DMS 273 (cell line): ENCODE results near the gene ZFR.
A peak's percentile ranks its signal among the peaks of the same experiment; 100 is the strongest.

ENCODE experiments used
- DNase-seq: peaks from one replicate; lab custom pipeline; 2025; ENCODE audit not compliant: unreplicated experiment; lab: John Stamatoyannopoulos, UW

ZFR gene

DNA sequence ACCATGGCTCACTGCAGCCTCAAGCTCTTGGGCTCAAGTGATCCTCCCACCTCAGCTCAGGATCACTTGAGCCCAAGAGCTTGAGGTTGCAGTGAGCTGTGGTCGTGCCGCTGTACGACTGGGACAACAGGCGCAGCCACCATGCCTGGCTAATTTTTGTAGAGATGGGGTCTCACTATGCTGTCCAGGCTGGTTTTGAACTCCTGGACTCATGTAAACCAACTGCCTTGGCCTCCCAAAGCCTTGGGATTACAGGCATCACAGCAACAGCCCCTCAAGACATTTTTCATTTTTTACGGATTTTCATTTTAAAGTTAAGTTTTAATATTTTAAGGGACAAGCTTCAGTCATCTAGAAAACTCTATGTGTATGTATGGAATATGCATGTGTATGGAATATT lies 78.9 kb downstream of the ZFR start:
- DNase-seq = no peak

DNA sequence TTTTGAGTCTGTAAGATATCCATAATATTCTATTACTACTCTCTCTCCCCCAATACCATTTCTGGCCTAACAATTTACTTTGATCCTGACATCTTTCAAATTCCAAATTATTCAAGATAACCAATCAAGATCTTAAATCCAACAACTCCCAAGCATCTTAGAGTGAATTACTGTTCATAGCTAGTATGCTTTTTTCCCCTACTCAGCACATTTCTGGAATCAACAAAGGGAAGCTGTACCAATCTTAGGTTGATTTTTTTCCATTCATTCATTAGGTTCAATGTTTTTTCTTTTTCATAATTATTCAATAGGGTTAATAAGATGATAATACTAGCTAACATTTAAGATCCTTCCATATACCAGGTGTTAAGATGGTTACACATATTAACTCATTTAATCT lies 81.5 kb downstream of the ZFR start:
- no peak for DNase-seq

DNA sequence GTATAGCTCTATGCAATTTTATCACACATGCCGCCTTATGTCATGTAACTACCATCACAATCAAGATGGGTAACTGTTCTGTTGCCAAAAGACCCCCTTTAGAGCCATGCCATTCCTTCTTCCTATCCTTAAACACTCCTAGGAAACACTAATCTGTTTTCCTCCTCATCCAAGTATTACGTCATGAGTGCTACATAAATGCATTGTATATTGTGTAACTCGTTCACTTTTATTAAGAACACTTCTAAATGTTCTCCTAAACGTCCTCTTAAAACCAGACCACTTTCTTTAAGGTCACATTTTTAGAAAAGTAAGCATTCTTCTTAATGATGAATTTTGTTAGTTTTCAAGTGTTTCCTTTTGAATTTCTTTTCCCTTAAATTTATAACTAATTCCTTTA lies 82.0 kb downstream of the ZFR start:
- no peak for DNase-seq

DNA sequence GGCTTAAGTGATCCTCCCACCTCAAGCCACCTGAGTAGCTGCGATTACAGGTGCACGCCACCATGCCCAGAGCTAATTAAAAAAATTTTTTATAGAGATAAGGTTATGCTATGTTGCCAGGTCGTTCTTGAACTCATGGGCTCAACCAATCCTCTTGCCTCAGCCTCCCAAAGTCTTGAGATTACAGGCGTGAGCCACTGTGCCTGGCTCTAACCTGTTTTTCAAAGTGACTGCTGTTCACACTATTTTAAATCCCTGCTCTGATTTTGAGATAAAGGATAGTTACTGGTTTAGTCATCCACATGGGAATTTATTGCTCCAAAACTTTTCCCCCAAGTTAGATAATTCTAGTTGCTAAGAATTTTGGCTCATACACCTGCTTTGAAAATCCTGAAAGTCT lies 83.6 kb downstream of the ZFR start:
- no peak for DNase-seq

DNA sequence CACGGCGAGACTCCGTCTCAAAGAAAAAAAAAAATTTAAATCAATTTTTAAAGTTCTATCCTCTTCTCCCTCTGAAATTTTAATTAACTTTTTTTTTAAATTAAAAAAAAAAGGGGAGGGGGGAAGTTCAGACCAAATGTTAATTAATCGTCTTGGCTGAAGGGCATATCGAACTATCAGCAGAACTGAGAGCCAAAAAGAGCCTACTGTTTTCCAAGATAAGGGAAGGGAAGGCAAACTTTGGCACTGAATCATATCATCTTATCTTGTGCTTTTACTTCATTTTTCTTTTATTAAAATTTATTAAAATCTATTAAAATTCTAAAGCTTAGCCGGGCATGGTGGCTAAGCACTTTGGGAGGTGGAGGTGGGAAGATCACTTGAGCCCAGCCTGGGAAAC lies 85.9 kb downstream of the ZFR start:
- no peak for DNase-seq

DNA sequence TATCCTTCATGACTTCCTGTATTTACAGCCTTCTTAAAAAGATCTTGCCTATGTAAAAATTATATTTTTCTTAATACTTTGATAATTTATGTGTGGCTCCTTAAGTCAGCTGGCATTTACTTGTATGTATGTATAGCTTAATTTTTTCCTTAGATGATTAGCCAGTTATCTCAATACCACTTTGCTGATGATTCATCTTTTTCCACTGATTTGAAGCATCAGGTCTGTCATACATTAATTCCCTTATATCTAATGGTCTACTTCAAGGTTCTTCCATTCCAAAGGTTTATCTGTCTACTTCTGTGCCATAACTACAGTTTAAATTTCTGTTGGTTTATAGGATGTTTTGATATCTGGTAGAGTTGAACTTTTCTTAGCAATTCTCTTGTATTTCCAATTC lies 86.9 kb downstream of the ZFR start:
- DNase-seq = no peak

DNA sequence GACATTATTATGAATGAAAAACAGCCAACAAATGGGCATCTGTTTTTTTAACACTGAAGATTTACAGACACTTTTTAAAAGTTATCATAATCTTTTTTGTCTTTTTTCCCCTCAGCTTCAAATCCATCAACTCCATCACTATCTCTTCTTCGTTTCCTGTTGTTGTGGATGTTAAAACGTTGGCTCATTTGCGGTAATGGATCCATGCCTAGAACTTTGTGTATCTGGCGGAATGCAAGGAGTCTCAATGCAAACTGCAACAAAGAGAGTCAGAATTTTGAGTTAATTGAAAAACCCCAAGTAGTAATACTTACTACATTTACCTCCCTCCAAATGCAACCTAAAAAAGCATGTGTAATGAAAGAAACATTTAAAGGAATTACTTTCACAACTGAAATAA lies 88.9 kb downstream of the ZFR start:
- DNase-seq = no peak

DNA sequence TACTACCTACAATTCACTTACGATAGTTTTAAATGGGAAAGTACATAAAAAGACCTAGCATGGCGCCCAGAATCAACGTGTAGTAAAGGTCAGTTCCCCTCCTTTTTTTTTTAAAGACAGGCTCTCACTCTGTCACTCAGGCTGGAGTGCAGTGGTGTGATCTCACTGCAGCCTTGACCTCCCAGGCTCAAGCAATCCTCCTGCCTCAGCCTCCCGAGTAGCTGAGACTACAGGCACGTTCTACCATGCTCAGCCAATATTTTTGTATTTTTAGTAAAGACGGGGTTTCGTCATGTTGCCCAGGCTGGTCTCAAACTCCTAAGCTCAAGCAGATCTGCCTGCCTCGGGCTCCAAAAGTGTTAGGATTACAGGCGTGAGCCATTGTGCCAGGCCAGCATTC lies 91.1 kb downstream of the ZFR start:
- DNase-seq = no peak

DNA sequence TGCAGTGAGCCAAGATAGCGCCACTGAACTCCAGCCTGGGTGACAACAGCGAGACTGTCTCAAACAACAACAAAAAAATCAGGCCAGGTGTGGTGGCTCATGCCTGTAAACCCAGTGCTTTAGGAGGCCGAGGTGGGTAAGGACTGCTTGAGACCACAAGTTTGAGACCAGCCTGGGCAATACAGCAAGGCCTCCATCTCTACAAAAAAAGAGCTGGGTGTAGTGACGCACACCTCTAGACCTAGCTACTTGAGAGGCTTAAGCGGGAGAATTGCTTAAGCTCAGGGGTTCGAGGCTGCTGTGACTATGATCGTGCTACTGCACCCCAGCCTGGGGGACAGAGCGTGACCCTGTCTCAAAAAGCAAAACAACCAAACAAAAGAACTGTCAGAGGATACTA lies 91.9 kb downstream of the ZFR start:
- no peak for DNase-seq

DNA sequence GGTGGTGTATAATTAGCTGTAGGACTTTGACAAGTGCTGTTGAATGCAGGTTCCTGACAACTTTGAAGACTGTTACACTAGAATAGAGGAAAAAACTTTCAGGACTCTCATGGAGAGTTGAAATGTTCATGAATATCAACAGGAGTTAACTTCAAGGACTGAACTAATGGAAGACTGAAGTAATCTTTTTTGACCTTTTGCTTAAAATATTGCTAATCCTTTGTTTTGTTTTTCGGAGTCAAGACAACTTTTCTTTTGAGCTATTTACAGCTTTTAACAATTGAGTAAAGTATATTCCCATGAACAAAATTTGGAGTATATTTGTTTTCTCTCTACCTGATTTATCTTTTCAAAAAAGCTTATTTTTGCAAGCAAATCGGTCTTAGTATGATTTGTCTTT lies 97.7 kb downstream of the ZFR start:
- DNase-seq = peak; percentile 18

DNA sequence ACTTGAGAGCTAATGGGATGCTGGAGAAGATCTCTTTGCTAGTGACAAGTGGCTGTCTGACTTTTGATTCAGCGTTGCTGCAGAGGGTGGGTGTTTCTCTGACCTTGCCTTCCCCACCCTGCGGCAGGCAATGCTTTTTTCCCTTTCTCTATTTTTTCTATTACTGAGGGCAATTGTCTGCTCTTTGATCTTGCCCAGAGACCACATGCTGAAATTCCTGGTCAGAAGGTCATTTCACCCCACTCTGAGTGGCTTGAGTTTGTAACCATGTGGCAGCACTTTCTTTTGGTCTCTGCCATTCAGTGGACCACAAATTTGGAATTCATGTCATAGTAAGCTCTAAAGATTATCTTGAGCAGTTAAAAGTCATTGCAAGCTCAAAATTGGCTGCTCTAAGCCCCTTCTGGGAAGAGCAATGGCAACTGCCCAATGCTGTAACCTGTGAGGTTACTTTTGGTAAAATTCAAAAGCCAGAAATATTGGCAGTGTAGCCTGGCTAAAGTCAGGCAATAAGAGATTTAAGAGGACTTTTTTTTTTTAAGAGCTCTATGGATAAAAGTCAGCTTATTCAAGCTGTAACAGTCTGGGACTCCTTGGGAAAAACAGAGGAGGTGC lies 101.4 kb downstream of the ZFR start:
- DNase-seq = peak; percentile 35

DNA sequence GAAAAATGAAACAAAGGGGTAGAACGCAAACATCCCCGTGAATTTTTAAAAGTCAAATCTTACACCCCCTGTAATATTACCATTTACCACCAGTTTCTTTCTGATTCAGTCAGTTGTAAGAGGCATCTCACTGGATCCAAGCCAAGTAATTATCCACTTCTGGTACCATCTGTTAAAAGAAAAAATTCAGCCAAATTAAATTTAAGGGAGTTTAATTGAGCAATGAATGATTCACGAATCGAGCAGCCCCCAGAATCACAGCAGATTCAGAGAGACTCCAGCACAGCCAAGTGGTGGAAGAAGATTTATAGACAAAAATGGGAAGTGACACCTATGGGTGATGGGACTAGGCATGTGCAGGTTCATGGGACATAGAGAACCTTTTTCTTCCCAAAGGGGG lies 101.9 kb downstream of the ZFR start:
- DNase-seq = peak; percentile 95

DNA sequence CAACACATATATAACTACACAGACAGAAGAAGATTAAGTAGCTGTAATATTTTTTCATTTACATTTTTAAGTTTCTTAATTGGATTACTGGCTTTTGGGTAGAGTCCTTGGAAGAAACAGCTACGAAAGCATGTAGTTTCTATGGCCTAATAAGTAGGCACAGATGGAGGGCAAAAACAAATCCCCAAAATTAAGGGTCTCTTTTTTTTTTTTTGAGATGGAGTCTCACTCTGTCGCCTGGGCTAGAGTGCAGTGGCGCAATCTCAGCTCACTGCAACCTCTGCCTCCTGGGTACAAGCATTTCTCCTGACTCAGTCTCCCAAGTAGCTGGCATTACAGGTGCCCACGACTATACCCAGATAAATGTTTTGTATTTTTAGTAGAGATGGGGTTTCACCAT lies 104.7 kb downstream of the ZFR start:
- DNase-seq = peak; percentile 41

DNA sequence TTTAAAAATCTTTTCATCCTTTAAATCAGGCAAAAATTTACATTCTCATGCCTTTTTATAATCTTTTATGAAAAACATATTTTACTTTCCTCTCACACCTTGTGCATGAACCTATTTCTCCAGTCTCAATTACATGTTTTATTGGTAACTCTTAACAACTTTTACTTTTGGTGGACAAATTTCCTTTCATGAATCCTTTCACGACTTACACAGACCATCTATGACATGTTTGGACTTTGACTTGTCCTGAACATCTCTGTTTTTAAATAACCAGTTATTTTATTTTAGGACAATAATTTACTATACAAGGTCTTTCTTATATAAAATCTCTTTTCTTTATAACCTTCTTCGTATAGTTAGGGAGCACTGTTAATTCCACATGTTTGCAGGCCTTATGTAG lies 105.3 kb downstream of the ZFR start:
- DNase-seq = peak; percentile 83

DNA sequence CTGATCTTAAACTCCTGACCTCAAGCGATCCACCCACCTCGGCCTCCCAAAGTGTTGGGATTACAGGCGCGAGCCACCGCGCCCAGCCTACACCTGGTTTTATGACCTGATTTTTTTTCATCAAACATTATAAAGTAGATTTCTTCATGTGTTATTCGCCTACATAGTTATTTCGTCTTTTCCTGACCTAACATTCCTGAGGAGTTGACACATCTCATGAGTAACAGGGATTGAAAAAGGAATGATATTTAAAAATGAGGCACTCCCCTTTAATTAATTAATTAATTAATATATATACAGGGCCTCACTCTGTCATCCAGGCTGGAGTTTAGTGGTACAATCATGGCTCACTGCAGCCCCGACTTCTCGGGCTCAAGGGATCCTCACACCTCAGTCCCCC lies 111.6 kb downstream of the ZFR start:
- no peak for DNase-seq

DNA sequence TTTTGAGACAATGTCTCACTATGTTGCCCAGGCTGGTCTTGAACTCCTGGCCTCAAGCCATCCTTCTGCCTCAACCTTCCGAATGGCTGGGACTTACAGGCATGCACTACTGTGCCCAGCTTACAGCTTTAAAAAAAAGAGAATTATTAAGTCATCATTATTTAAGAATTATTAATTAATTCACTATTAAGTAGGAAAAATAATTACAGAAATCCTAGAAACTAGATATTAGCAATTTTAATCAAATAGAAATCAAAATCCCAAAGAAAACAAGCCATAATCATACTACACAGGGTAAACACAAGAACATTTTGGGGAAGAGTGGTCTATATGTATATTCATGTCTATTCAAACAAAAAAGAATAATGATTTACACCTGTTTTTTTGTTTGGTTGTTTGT lies 112.2 kb downstream of the ZFR start:
- no peak for DNase-seq

DNA sequence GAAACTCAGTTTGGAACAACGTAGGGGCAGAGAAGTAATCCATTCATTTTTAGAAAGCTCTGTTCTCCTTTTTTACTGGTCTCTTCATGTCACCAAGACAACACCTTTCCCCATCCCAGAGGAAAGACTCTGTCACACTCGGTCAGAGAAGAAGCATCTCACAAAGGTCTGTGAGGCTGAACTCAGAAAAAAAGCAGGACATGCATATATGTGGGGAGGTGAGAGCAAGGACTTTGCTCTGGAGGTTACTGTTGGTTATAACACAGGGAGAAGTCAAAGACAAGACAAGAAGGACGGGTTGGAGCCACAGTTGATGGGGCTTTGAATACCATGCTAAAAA lies 112.6 kb downstream of the ZFR start:
- no peak for DNase-seq

DNA sequence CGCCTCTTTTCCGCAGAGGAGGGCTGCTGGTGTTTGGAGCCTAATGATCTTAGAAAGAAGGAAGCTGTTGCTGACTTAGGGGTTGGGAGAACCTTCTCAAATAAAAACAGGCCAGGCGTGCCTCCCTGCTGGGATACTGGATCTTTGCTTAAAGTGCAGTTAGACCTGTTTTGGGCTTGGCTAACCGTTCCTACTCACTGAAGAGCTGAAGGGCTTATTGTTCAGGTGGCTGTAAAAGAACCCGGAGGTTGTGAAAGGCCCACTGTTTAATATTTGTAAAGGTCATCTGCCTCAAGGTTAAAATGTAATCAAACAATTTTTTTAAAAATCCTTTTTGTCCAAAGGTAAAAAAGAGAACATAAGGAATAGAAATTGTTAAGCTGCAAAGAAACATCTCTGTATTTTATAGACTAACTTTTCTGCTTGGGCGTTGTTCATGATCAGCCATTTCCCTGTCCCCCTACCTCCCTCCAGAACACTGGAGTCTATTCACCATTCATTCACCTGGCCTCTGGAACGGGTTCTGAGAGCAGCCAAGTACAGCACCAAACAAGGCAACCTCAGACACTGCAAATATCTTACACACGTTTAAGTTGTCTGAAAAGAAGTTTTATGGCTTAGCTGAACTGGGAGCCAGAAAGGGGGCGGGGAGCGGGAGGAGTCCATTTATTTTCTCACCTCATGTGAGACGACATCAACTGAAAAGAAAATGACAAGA lies 113.2 kb downstream of the ZFR start:
- DNase-seq = no peak

DNA sequence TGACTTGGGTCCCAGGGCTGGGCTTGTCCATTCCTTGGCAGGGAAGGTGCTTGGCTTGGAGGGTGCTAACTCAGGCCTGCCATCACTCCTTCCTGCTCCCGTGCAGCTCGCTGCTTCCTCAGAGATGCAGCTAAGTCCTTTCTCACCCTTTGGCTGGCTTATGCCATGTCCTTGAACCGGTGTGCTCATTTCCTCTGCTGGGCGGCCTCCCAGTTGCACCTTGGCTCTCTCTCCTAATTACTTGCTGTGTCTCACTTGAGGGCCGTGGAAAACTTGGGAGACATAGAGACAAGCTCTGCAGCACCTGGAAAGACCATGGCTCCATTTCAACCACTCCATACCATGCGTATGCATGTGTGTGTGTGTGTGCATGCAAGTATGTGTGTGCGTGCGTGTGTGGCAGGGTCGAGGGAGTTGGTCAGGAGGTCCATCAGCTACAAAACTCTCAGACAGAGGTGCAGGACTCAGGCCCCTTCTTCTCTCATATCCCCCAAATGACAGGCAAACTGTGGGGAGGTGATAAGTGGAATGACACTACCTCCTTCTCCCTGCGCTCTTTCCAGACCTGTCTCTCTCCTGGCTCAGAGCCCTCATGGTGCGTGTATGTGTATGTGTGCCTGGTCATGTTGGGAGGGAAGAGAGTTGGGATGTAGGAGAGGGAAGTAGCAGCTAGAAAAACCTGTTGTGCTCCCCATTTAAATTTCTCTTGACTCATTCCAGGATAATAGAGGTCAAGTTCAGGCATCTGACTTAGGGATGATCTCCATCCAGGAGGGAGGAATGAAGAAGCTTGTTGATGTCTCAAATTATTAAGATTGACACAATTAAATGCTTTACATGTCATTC lies 114.2 kb downstream of the ZFR start:
- DNase-seq = no peak

DNA sequence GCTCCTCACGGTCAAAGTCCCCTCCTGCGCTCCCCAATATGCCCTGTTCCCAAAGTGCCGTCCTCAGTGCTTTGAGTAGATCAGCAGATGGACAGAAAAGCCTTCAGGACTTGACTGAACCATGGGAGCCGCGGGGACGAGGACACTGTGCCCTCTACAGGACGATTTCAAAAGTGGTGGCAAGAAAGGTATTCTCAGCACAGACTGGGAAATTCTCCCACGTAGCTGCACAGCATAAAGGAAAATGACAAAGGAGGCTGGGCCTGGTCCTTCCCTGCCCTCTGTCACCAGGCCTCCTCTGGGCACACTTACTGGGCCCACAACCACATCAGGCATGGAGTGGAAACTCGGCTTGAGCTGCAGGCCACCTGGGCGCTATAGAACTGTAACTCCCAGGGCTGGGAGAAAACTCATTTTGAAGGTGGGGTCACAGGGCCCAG lies 115.1 kb downstream of the ZFR start:
- DNase-seq = peak; percentile 85

DNA sequence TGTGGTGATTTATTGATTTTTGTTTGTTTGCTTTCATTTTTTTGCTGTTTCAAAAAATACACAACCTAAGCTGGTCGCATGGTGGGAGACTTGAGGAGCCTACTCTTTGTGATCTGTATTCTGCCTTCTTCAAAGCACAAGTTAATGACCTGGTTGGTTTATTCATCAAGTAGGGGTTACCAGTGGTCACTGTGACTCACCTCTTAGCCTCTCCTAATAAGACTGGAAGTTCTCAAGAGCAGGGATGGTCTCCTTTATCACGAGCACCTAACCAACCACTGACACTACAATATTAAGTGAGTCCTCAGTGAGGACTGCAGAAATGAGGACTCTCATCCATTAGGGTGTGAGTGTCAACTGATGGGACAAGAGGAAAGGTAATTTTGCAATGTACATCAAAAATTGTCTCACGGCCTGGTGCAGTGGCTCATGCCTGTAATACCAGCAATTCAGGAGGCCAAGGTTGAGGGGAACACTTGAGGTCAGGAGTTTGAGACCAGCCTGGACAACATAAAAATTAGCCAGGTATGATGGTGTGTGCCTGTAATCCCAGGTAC lies 118.2 kb downstream of the ZFR start:
- no peak for DNase-seq

DNA sequence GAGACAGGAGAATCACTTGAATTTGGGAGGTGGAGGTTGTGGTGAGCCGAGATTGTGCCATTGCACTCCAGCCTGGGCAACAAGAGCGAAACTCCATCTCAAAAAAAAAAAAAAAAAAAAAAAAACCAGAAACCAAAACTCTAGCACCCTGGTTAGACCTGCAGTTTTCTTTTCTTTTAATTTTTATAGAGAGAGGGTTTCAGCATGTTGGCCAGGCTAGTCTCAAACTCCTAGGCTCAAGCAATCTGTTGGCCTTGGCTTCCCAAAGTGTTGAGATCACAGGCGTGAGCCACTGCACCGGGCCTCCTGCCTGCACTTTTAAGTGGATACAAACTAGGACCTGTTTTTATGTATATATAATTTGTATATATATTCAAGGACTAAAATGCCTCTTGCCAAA lies 118.9 kb downstream of the ZFR start:
- no peak for DNase-seq
